HepG2 (cell line): ENCODE data around the gene GTF2H3. TPM values are rescaled to one million over a fixed set of nuclear protein-coding genes. Genes with fewer than 3 reads are reported as not detected.

Experiments
- CREM ChIP-seq, 2 experiments: sonication (generic) in 1 of 2; formaldehyde crosslinking in 1 of 2; IDR thresholded peaks; 2 replicates each; pipeline versions ENCODE4 v1.4.0 to v1.6.1; 2016 to 2020; ENCODE audit warnings: antibody characterized with exemption in 1 of 2, mild to moderate bottlenecking in 1 of 2, missing genetic modification reagents in 1 of 2
- FOXA1 ChIP-seq, 2 experiments: fragments of 450-650 bp in 1 of 2; sonication (generic) in 1 of 2; formaldehyde crosslinking in 1 of 2; IDR thresholded peaks; 2 replicates each; pipeline versions ENCODE4 v1.4.0 to v1.6.1; 2016 to 2020; ENCODE audit warnings: missing genetic modification reagents in 1 of 2
- HMG20B ChIP-seq: conservative IDR thresholded peaks from 2 replicates; pipeline ENCODE4 v1.6.1; 2016; ENCODE audit warnings: missing genetic modification reagents, missing compliant biosample characterization
- HOXA5 ChIP-seq: sonication (generic); formaldehyde crosslinking; IDR thresholded peaks from 2 replicates; pipeline ENCODE4 v1.4.0; 2020; ENCODE audit warnings: missing genetic modification reagents
- JUNB ChIP-seq: sonication (generic); formaldehyde crosslinking; IDR thresholded peaks from 2 replicates; pipeline ENCODE4 v1.8.0; 2022; ENCODE audit warnings: missing genetic modification reagents, mild to moderate bottlenecking, borderline replicate concordance
- LRRFIP1 ChIP-seq: sonication (generic); formaldehyde crosslinking; conservative IDR thresholded peaks from 2 replicates; pipeline ENCODE4 v1.4.0; 2020; ENCODE audit warnings: missing genetic modification reagents
- MAFG ChIP-seq: sonication (generic); formaldehyde crosslinking; IDR thresholded peaks from 2 replicates; pipeline ENCODE4 v1.5.1; 2020; ENCODE audit warnings: mild to moderate bottlenecking, missing genetic modification reagents
- ONECUT2 ChIP-seq: sonication (generic); formaldehyde crosslinking; IDR thresholded peaks from 2 replicates; pipeline ENCODE4 v1.4.0; 2020; ENCODE audit warnings: missing genetic modification reagents
- PBX3 ChIP-seq: sonication (generic); formaldehyde crosslinking; IDR thresholded peaks from 2 replicates; pipeline ENCODE4 v1.8.1; 2023; ENCODE audit warnings: missing genetic modification reagents, inconsistent platforms, borderline replicate concordance
- SMARCC2 ChIP-seq: fragments of 450-650 bp; IDR thresholded peaks from 2 replicates; pipeline ENCODE4 v1.6.1; 2017; ENCODE audit warnings: antibody characterized with exemption, mild to moderate bottlenecking
- SMYD3 ChIP-seq: sonication (generic); formaldehyde crosslinking; IDR thresholded peaks from 2 replicates; pipeline ENCODE4 v1.8.1; 2023; ENCODE audit warnings: mild to moderate bottlenecking, missing genetic modification reagents
- SP4 ChIP-seq: sonication (generic); formaldehyde crosslinking; IDR thresholded peaks from 2 replicates; pipeline ENCODE4 v1.8.1; 2023; ENCODE audit warnings: mild to moderate bottlenecking, missing genetic modification reagents
- ZBTB1 ChIP-seq: sonication (generic); formaldehyde crosslinking; IDR thresholded peaks from 2 replicates; pipeline ENCODE4 v1.4.0; 2020; ENCODE audit warnings: missing genetic modification reagents, borderline replicate concordance
- ZFP1 ChIP-seq: IDR thresholded peaks from 2 replicates; pipeline ENCODE4 v1.6.1; 2016
- ZNF121 ChIP-seq: sonication (generic); formaldehyde crosslinking; IDR thresholded peaks from 2 replicates; pipeline ENCODE4 v1.5.0; 2020; ENCODE audit warnings: mild to moderate bottlenecking, missing genetic modification reagents
- ZNF18 ChIP-seq: sonication (generic); formaldehyde crosslinking; IDR thresholded peaks from 2 replicates; pipeline ENCODE4 v1.8.0; 2022; ENCODE audit warnings: mild to moderate bottlenecking, missing genetic modification reagents; ENCODE audit not compliant: insufficient replicate concordance
- ZNF362 ChIP-seq: sonication (generic); formaldehyde crosslinking; IDR thresholded peaks from 2 replicates; pipeline ENCODE4 v1.4.0; 2020; ENCODE audit warnings: missing genetic modification reagents, mild to moderate bottlenecking, borderline replicate concordance
- ZNF512 ChIP-seq: sonication (generic); formaldehyde crosslinking; IDR thresholded peaks from 2 replicates; pipeline ENCODE4 v1.4.0; 2020; ENCODE audit warnings: mild to moderate bottlenecking, missing genetic modification reagents
- ZNF710 ChIP-seq: sonication (generic); formaldehyde crosslinking; IDR thresholded peaks from 2 replicates; pipeline ENCODE4 v1.5.0; 2020; ENCODE audit warnings: mild to moderate bottlenecking, missing genetic modification reagents, borderline replicate concordance
- ZNF777 ChIP-seq: sonication (generic); formaldehyde crosslinking; IDR thresholded peaks from 2 replicates; pipeline ENCODE4 v1.4.0; 2020; ENCODE audit warnings: missing genetic modification reagents
- polyA plus RNA-seq, 8 experiments: library from polyadenylated mRNA; depleted of rRNA in 3 of 8; stranded (reverse) in 7 of 8; unstranded in 1 of 8; fragments of >200 nt; fragmentation: Illumina TruSeq in 4 of 8; extraction: Trizol in 4 of 8; gene quantifications; 2 replicates each; pipeline versions ENCODE4 v1.2.1 to v1.2.3, GENCODE V29; 2011 to 2016; ENCODE audit warnings: low read depth in 4 of 8, missing spikeins in 1 of 8, mixed read lengths in 1 of 8; ENCODE audit not compliant: insufficient read depth in 1 of 8
- total RNA-seq, 5 experiments: library from RNA; depleted of rRNA; stranded (reverse); fragments of >200 nt; fragmentation: Illumina TruSeq; extraction: Trizol; gene quantifications; 2 replicates each; pipeline ENCODE4 v1.2.3, GENCODE V29; 2016; ENCODE audit warnings: low read depth in 1 of 5

GTF2H3 gene
- total and polyA plus RNA-seq, 2 of the 13 experiments (the other 11 are each of a cell fraction or from before 2014, with no cell fraction given), result 35.8 to 58.8 TPM

GRCh38 chr12:123595729-123596128, 37.9 kb upstream of the GTF2H3 start (continued):
- TF ChIP-seq PBX3, result no peak
- peak; percentile 98 for TF ChIP-seq ZNF121 (CRISPR knock-in tag)
- TF ChIP-seq HOXA5, result no peak
- no peak for TF ChIP-seq JUNB
- no peak for TF ChIP-seq ZNF18 (CRISPR knock-in tag)
- peak; percentile 63; the same call in 1 of the 2 replicates for TF ChIP-seq CREM (IDR thresholded peaks at IDR 0.05)
- no peak for TF ChIP-seq CREM (CRISPR knock-in tag; IDR thresholded peaks at IDR 0.05)
- no peak for TF ChIP-seq SP4 (CRISPR knock-in tag)
- TF ChIP-seq ZBTB1 (CRISPR knock-in tag), result no peak
- TF ChIP-seq ZNF777 (CRISPR knock-in tag), result no peak
- no peak for TF ChIP-seq ONECUT2 (CRISPR knock-in tag)
- TF ChIP-seq MAFG (CRISPR knock-in tag), result no peak
- no peak for TF ChIP-seq ZNF512 (CRISPR knock-in tag)
- no peak for TF ChIP-seq SMYD3
- TF ChIP-seq HMG20B (CRISPR knock-in tag), result peak; percentile 70; the same call in 1 of the 2 replicates
- no peak for TF ChIP-seq FOXA1 (IDR thresholded peaks at IDR 0.05)
- TF ChIP-seq FOXA1 (CRISPR knock-in tag; IDR thresholded peaks at IDR 0.05), result peak; percentile 79
- TF ChIP-seq SMARCC2, result no peak
- no peak for TF ChIP-seq LRRFIP1
- TF ChIP-seq ZFP1 (CRISPR knock-in tag), result no peak
- TF ChIP-seq ZNF710 (CRISPR knock-in tag), result no peak
- TF ChIP-seq ZNF362 (CRISPR knock-in tag), result 0 out of 2 replicates have a peak, but pooled peaks have one; percentile 23
